ENCODE results near the gene SBNO2.

SBNO2 gene

GRCh38 chr19:1082928-1083816 lies 90.9 kb downstream of the SBNO2 start:
- H3K9me2 ChIP-seq (replicated peaks; ENCODE audit: low read depth, low read length), result no peaks in the 10 kb centered on the region
- H3F3A ChIP-seq (ENCODE audit: low read depth), result no peaks in the 10 kb centered on the region
- H3K27me3 ChIP-seq (ENCODE audit: insufficient read depth, low read length, poor library complexity, severe bottlenecking), result no peaks in the 10 kb centered on the region
- no peak overlapping the region for H3K4me2 ChIP-seq (ENCODE audit: low read depth, low read length, poor library complexity, severe bottlenecking)
- H3K9me3 ChIP-seq (ENCODE audit: insufficient read depth, low read depth, low read length), result no peaks in the 10 kb centered on the region
- H3K79me2 ChIP-seq (ENCODE audit: insufficient read depth, low read length), result no peaks in the 10 kb centered on the region
- no peak overlapping the region for H3K4me3 ChIP-seq (ENCODE audit: low read length, poor library complexity, severe bottlenecking)
- H3K36me3 ChIP-seq (ENCODE audit: insufficient read depth, low read length), result peaks cover 45% of the 10 kb centered on the region; the same call in 1 of the 2 replicates
- TF ChIP-seq CTCF (conservative IDR thresholded peaks at IDR 0.05; ENCODE audit: low read length), result no peak
- no peak for TF ChIP-seq EZH2phosphoT487 (IDR thresholded peaks at IDR 0.05; ENCODE audit: borderline replicate concordance)
- H2AFZ ChIP-seq (ENCODE audit: low read length), result no peak overlapping the region
- no peaks in the 10 kb centered on the region for H3K4me1 ChIP-seq (ENCODE audit: insufficient read depth, low read length, poor library complexity, severe bottlenecking)
- H3K9ac ChIP-seq (ENCODE audit: low read depth, low read length, poor library complexity, severe bottlenecking), result no peak overlapping the region
- peaks cover 6% of the 10 kb centered on the region for H4K20me1 ChIP-seq (ENCODE audit: insufficient read depth, low read length, poor library complexity, severe bottlenecking)

- TF ChIP-seq CTCF (conservative IDR thresholded peaks at IDR 0.05; ENCODE audit: low read length) (no peak), EZH2phosphoT487 (IDR thresholded peaks at IDR 0.05; ENCODE audit: borderline replicate concordance) (no peak)
- Histone ChIP-seq H3K4me3 (ENCODE audit: low read length, poor library complexity, severe bottlenecking) (no peak overlapping the region), H3K9me3 (ENCODE audit: insufficient read depth, low read depth, low read length) (no peaks in the 10 kb centered on the region), H3K79me2 (ENCODE audit: insufficient read depth, low read length) (peaks cover 6% of the 10 kb centered on the region; the same call in 1 of the 2 replicates), H3F3A (ENCODE audit: low read depth) (no peaks in the 10 kb centered on the region), H4K20me1 (ENCODE audit: insufficient read depth, low read length, poor library complexity, severe bottlenecking) (peaks cover 6% of the 10 kb centered on the region), H3K4me1 (ENCODE audit: insufficient read depth, low read length, poor library complexity, severe bottlenecking) (peaks cover 5% of the 10 kb centered on the region), H3K27me3 (ENCODE audit: insufficient read depth, low read length, poor library complexity, severe bottlenecking) (no peaks in the 10 kb centered on the region), H3K4me2 (ENCODE audit: low read depth, low read length, poor library complexity, severe bottlenecking) (no peak overlapping the region), H3K9ac (ENCODE audit: low read depth, low read length, poor library complexity, severe bottlenecking) (no peak overlapping the region), H3K36me3 (ENCODE audit: insufficient read depth, low read length) (peaks cover 45% of the 10 kb centered on the region; the same call in 1 of the 2 replicates), H2AFZ (ENCODE audit: low read length) (no peak overlapping the region), H3K9me2 (replicated peaks; ENCODE audit: low read depth, low read length) (no peaks in the 10 kb centered on the region)
Observed at GRCh38 chr19:1082165-1082927, 91.7 kb downstream of the SBNO2 start.

GRCh38 chr19:1081301-1082164 lies 92.5 kb downstream of the SBNO2 start:
- TF ChIP-seq CTCF (conservative IDR thresholded peaks at IDR 0.05; ENCODE audit: low read length) (no peak), EZH2phosphoT487 (IDR thresholded peaks at IDR 0.05; ENCODE audit: borderline replicate concordance) (no peak)
- peaks cover 6% of the 10 kb centered on the region for H4K20me1 ChIP-seq (ENCODE audit: insufficient read depth, low read length, poor library complexity, severe bottlenecking)
- peaks cover 6% of the 10 kb centered on the region for H3K79me2 ChIP-seq (ENCODE audit: insufficient read depth, low read length)
- H2AFZ ChIP-seq (ENCODE audit: low read length), result no peak overlapping the region
- no peaks in the 10 kb centered on the region for H3K9me2 ChIP-seq (replicated peaks; ENCODE audit: low read depth, low read length)
- no peaks in the 10 kb centered on the region for H3K9me3 ChIP-seq (ENCODE audit: insufficient read depth, low read depth, low read length)
- H3K4me3 ChIP-seq (ENCODE audit: low read length, poor library complexity, severe bottlenecking), result no peak overlapping the region
- H3F3A ChIP-seq (ENCODE audit: low read depth), result no peaks in the 10 kb centered on the region
- no peaks in the 10 kb centered on the region for H3K27me3 ChIP-seq (ENCODE audit: insufficient read depth, low read length, poor library complexity, severe bottlenecking)
- no peak overlapping the region for H3K9ac ChIP-seq (ENCODE audit: low read depth, low read length, poor library complexity, severe bottlenecking)
- peaks cover 12% of the 10 kb centered on the region for H3K4me1 ChIP-seq (ENCODE audit: insufficient read depth, low read length, poor library complexity, severe bottlenecking)
- H3K36me3 ChIP-seq (ENCODE audit: insufficient read depth, low read length), result peaks cover 40% of the 10 kb centered on the region; the same call in 1 of the 2 replicates
- no peak overlapping the region for H3K4me2 ChIP-seq (ENCODE audit: low read depth, low read length, poor library complexity, severe bottlenecking)

All from Loucy (cell line).